DMS114 treated with DMSO at 0.1 percent for 48 hours (cell line): Measurements from ENCODE around the gene RRN3.
"Not testable (repeated sequence)": the region's sequence is repeated elsewhere in the genome, so short reads cannot be mapped to it uniquely, and the experiment has no call there.

Experiments used
- DNase-seq: peaks from one replicate; lab custom pipeline; 2025; ENCODE audit not compliant: unreplicated experiment; lab: John Stamatoyannopoulos, UW

Gene RRN3, protein sequence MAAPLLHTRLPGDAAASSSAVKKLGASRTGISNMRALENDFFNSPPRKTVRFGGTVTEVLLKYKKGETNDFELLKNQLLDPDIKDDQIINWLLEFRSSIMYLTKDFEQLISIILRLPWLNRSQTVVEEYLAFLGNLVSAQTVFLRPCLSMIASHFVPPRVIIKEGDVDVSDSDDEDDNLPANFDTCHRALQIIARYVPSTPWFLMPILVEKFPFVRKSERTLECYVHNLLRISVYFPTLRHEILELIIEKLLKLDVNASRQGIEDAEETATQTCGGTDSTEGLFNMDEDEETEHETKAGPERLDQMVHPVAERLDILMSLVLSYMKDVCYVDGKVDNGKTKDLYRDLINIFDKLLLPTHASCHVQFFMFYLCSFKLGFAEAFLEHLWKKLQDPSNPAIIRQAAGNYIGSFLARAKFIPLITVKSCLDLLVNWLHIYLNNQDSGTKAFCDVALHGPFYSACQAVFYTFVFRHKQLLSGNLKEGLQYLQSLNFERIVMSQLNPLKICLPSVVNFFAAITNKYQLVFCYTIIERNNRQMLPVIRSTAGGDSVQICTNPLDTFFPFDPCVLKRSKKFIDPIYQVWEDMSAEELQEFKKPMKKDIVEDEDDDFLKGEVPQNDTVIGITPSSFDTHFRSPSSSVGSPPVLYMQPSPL

GRCh38 chr16:15093955-15094827, at the start of gene RRN3:
RRN3 (minus strand) TSS chr16:15094272; CDS start chr16:15094233, 39 bp downstream.
- DNase-seq = peak; percentile 76

- DNase-seq = not testable (repeated sequence)
Observed at GRCh38 chr16:15143601-15144091, 49.6 kb upstream of the RRN3 start.

DNA sequence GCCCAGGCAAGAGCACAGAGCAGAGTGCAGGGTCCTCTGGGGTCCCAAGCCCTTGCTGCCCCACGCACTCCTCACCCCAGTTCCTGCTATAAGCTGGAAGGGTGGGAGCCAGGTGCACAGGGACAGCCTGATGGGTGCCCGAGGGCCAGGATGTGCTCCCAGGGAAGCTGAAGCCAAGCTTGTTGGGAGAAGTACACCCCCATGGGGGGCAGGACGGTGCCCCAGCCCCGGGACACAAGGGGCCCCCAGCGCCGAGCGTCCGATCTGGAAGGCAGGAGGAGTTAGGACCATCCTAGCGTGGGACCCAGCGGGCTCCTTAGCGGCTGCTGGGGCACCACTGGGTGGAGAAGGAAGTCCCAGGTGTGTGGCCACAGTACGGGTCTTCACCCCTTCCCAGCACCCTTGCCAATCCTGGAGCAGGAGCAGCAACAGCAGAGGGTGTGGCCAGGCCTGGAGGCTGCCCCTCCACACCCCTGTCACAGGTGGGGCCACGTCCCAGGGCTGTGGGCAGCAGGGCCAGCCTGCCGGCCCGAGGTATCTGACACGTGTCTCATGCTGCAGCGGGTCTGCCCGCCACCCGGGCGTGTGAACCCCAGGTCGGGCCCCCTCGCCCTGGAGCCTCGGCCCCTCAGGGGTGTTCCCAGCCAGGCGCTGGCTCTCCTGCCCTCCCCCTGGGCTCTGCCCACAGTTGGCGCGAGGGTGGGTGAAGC, 49.0 kb upstream of the RRN3 start:
- DNase-seq = not testable (repeated sequence)

- DNase-seq = not testable (repeated sequence)
Observed at GRCh38 chr16:15142107-15142890, 48.2 kb upstream of the RRN3 start.

GRCh38 chr16:15141586-15141985, 47.5 kb upstream of the RRN3 start:
- no peak for DNase-seq

- DNase-seq = not testable (repeated sequence)
Observed at GRCh38 chr16:15140444-15141365, 46.6 kb upstream of the RRN3 start.

DNA sequence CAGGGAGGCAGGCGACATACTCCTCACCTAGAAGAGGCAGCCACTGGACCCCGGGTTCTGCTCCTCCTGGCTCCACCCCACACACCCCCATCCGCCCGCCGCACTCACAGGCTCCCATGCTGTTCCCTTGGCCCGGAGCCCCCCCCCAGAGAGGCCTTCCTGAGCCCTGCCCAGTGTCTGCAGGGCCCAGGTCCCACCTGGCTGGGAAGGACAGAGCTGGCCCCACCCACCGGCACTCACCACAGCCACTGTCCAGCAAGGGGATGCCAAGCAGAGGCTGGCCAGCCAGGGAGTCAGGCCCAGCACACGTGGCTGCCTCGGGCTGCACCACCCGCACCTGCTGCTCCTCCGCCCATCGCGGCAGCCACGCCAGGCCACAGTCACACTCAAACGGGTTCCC, 43.4 kb upstream of the RRN3 start:
- not testable (repeated sequence) for DNase-seq

DNA sequence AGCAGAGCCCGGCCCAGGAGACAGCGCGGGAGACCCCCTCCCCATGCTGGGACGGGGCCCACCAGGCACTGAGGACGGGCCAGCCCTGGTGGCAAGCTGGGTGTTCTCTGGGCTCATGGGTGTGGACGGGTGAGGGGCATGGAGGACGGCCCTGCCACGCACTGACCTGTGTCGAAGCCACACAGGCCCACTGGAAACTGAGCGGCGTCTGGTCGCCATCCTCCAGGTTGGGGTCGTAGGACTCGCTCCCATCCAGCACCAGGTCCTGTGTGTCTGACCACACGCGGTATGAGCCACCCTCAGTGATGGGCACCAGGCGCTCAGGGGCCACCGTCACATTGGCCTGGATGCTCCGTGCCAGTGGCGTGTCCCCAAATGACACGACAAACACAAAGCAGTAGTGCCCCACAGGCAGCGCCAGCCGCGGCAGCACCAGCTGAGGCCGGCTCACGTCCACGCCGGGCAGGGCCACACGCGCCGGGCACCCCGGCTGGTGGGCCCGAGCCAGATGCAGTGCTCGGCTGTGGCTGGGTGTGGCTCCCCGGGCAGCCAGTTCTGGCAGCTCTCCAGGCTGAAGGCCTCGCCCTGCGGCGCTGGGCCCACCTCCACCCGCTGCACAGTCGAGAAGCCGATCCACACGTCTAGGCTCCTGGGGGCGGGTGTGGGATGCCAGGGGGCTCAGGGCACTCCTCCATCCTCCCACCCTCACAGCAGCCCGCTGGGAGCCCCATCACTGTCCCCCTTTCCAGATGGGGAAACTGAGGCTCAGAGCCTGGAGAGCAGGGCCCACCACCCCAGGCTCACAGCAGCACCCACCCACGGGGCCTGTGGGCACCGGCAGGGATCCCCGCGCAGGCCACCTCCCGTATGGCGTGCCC, 41.6 kb upstream of the RRN3 start:
- not testable (repeated sequence) for DNase-seq

DNA sequence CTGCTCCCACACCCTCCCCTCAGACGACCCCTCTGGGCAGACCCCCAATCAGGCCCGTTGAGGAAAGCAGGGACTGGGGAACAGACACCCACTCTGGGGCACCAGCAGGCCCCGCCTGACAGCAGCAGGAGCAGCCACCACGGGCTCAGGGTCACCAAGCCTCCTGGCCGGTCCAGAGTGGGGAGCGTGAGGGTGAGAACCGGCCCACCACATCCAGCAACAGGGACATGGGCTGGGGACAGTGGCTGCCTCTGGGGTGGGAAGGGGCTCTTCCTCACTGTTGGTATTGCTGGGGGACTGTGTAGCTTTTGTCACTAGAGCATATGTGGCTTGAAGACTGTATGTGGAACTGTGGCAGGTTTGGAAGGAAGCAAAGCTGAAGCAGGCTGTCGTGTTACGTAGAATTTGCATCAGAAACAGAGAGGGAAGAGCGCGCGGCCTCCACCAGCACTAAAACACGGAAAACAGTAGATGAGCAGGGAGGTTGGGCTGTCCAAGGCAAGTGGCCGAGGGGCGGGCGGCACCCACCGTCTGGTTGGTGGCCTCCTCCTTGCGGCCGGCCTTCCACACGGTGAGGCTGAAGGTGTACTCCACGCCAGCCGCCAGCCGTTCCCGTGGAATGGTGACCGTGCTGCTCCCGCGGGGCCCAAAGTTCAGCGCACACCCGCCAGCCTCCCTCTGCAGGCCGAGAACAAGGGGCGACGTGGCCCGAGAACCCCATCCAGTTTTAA, 40.8 kb upstream of the RRN3 start:
- DNase-seq = not testable (repeated sequence)

- not testable (repeated sequence) for DNase-seq
Observed at GRCh38 chr16:15133554-15133953, 39.5 kb upstream of the RRN3 start.

GRCh38 chr16:15132719-15133428, 38.8 kb upstream of the RRN3 start:
- not testable (repeated sequence) for DNase-seq

- not testable (repeated sequence) for DNase-seq
Observed at GRCh38 chr16:15130943-15131700, 37.0 kb upstream of the RRN3 start.

GRCh38 chr16:15130256-15130932, 36.3 kb upstream of the RRN3 start:
- DNase-seq = not testable (repeated sequence)

DNA sequence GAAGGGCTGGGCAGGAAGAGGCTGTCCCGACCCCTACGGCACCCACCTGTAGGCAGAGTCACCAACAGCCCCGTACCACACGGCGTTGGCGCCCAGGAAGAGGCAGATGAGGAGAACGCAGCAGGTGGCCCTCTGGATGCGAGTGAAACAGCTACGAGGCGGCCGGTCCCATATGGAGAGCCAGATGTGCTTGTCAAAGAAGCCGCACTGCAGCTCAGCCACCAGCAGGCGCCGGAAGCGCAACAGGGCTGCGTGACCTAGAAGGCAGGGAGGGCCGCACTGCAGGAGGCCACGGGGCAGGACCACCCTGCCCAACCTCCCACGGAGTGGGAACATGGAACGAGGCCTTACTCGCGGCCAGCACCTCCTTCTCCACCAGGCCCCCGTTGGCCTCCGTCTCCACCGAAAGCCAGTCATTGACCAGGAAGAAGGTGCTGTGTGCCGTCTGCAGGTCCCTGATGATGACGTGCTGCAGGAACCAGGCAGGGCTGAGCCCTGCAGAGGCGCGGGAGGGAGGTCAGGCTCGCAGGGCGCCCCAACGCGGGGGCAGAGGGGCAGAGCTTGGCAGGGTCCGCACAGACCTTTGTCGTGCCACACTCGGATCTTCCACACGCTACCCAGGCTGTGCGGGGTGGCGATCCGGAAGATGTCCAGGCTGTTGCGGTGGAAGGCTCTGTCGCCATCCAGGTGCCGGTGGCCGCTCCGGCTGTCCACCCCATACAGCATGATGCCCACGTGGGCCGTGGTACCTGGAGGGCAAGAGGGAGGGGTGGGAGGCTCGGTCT, 33.8 kb upstream of the RRN3 start:
- not testable (repeated sequence) for DNase-seq
